Natural killer cell (primary cell): ENCODE results near the gene TMEM176A. TPM values are rescaled to one million over a fixed set of nuclear protein-coding genes. Genes with fewer than 3 reads are reported as not detected.

ENCODE experiments used
- ATAC-seq, 3 donors: fragments of 150-1000 bp in 2 of 3; fragments of 200-7000 bp in 1 of 3; cut with Tn5 transposase; 1 replicate in 1 of 3; 2 replicates in 2 of 3; pipeline ENCODE4 v1.10.0; 2021; ENCODE audit warnings: mild to moderate bottlenecking in 2 of 3, moderate library complexity in 2 of 3
- DNase-seq, 2 donors: peaks; one replicate each; pipeline versions ENCODE4 v3.0.0 to v3.0.0-alpha.2; 2013 to 2021; ENCODE audit warnings: mixed read lengths in 1 of 2
- H3K27ac ChIP-seq: one replicate; pipeline ENCODE4 v1.5.1; 2013; ENCODE audit warnings: mild to moderate bottlenecking, low read length
- H3K27me3 ChIP-seq: one replicate; pipeline ENCODE4 v1.6.1; 2013; ENCODE audit warnings: low read length; ENCODE audit not compliant: control insufficient read depth, insufficient read depth
- H3K36me3 ChIP-seq: one replicate; pipeline ENCODE4 v1.6.1; 2013; ENCODE audit warnings: low read length; ENCODE audit not compliant: control insufficient read depth, insufficient read depth
- H3K4me1 ChIP-seq: one replicate; pipeline ENCODE4 v1.6.1; 2013; ENCODE audit warnings: low read length; ENCODE audit not compliant: control insufficient read depth, insufficient read depth
- H3K4me3 ChIP-seq: one replicate; pipeline ENCODE4 v1.5.1; 2013; ENCODE audit warnings: low read length
- H3K9me3 ChIP-seq: one replicate; pipeline ENCODE4 v1.6.1; 2013; ENCODE audit warnings: low read length; ENCODE audit not compliant: control insufficient read depth, insufficient read depth
- H3K27ac Mint-ChIP-seq, 2 donors: one replicate each; pipeline ENCODE4 v1.8.0; 2022; ENCODE audit warnings: mild to moderate bottlenecking in 2 of 2, mixed read lengths in 2 of 2, moderate library complexity in 1 of 2
- H3K27me3 Mint-ChIP-seq, 2 donors: one replicate each; pipeline ENCODE4 v1.8.0; 2022; ENCODE audit warnings: low read depth in 2 of 2, mixed read lengths in 2 of 2
- H3K36me3 Mint-ChIP-seq: one replicate; pipeline ENCODE4 v1.8.0; 2022; ENCODE audit warnings: mixed read lengths
- H3K4me1 Mint-ChIP-seq, 2 donors: one replicate each; pipeline ENCODE4 v1.8.0; 2022; ENCODE audit warnings: mixed read lengths in 2 of 2
- H3K4me3 Mint-ChIP-seq: one replicate; pipeline ENCODE4 v1.8.0; 2022; ENCODE audit warnings: mild to moderate bottlenecking, moderate library complexity, mixed read lengths
- H3K9me3 Mint-ChIP-seq, 2 donors: one replicate each; pipeline ENCODE4 v1.8.0; 2022; ENCODE audit warnings: mixed read lengths in 2 of 2
- WGBS: methylation state at CpG from one replicate; pipeline ENCODE4 v1.1.7; 2013; ENCODE audit warnings: missing lambda C conversion rate; ENCODE audit not compliant: insufficient coverage; 5-methylcytosine and 5-hydroxymethylcytosine counted together
- intact Hi-C: fragments of 100-400 bp; cut with micrococcal nuclease; formaldehyde crosslinking; loops from one replicate; pipeline ENCODE4 v1.14.2; 2022
- total RNA-seq, 4 donors: library from RNA; stranded (reverse); fragments of 120-200 nt in 1 of 4; gene quantifications; one replicate each; pipeline versions ENCODE4 v1.2.3 to v1.2.4, GENCODE V29; 2013 to 2022
- TF ChIP-seq, protein P1 (sequence below): fragments of 200-600 bp; IDR thresholded peaks from one replicate; pipeline ENCODE4 v1.8.0; 2022; ENCODE audit warnings: antibody characterized with exemption

Gene TMEM176A
- total RNA-seq, 3 donors from 2014 or later (not counting 1 experiment from before 2014, with no cell fraction given): 2.0 TPM; not detected in 2

DNA sequence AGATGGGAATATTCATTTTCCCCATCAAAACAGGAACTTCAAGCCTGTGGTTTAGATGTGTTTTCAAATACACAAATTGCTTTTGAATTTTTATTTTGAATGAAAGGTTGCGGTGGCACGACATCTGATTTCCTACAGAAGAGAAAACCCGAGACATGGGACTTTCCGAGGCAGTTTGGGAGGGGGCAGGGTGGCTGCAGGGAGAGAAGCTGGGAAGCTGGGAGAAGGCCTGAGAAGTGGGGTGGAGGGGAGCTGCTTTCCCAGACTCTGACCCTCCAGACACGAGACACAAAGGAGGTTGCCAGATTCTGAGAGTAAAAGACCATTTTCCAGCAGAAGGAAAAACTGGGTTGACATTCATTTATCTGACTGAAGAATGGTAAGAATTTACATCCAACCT lies 19.6 kb downstream of the TMEM176A start:
- Histone ChIP-seq H3K27ac (no peak overlapping the region), H3K36me3 (no peaks in the 10 kb centered on the region), H3K4me3 (no peak overlapping the region), H3K9me3 (no peaks in the 10 kb centered on the region), H3K4me1 (no peaks in the 10 kb centered on the region), H3K27me3 (no peaks in the 10 kb centered on the region)
- TF ChIP-seq, protein P1, sequence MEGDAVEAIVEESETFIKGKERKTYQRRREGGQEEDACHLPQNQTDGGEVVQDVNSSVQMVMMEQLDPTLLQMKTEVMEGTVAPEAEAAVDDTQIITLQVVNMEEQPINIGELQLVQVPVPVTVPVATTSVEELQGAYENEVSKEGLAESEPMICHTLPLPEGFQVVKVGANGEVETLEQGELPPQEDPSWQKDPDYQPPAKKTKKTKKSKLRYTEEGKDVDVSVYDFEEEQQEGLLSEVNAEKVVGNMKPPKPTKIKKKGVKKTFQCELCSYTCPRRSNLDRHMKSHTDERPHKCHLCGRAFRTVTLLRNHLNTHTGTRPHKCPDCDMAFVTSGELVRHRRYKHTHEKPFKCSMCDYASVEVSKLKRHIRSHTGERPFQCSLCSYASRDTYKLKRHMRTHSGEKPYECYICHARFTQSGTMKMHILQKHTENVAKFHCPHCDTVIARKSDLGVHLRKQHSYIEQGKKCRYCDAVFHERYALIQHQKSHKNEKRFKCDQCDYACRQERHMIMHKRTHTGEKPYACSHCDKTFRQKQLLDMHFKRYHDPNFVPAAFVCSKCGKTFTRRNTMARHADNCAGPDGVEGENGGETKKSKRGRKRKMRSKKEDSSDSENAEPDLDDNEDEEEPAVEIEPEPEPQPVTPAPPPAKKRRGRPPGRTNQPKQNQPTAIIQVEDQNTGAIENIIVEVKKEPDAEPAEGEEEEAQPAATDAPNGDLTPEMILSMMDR: no peak
- WGBS: 85% methylated on average over 5 of the region's 5 CpGs
- no peaks in the 10 kb centered on the region for H3K4me1 Mint-ChIP-seq
- H3K9me3 Mint-ChIP-seq: peaks cover 3 to 7% of the 10 kb centered on the region in 2 donors
- H3K36me3 Mint-ChIP-seq: peaks cover 12% of the 10 kb centered on the region
- H3K27me3 Mint-ChIP-seq: peaks cover 42 to 64% of the 10 kb centered on the region in 2 donors
- no peak overlapping the region for H3K4me3 Mint-ChIP-seq
- no peak for ATAC-seq
- DNase-seq: no peak
- no peak overlapping the region for H3K27ac Mint-ChIP-seq
- intact Hi-C loops: no loop called here

DNA sequence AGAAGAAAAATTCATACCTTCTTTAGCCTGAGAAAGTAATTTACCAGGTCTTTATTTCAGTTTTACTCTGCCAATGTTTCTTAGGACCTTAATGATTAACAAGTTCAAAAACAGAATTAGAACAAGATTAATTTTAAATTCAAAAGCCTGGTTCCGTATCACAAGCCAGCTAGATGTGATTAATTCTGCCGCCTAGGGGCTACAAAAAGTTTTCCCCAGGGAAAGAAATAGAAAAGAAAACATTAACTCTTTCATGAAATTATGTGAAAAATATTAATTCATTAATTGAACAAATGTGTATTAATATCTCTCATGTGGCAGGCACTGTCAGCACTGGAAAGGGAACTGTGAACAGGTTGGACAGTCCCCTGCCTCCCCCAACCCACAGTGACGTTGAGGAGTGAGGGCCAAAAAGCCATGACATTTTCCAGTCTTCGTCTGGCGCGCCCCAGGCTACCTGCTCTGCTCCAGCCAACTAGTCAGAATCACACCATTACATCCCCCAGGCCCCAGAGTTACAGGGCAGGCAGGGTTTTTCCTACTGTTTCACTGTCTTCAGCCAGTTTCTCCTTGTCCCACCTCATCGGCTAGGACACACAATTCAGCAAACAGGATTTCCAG lies 20.1 kb downstream of the TMEM176A start:
- H3K9me3 Mint-ChIP-seq: peaks cover 3 to 6% of the 10 kb centered on the region in 2 donors
- no peak overlapping the region for H3K4me3 Mint-ChIP-seq
- H3K27ac ChIP-seq: no peak overlapping the region
- no peaks in the 10 kb centered on the region for H3K4me1 Mint-ChIP-seq
- TF ChIP-seq, protein P1: no peak
- no peaks in the 10 kb centered on the region for H3K4me1 ChIP-seq
- no peaks in the 10 kb centered on the region for H3K36me3 ChIP-seq
- H3K9me3 ChIP-seq: no peaks in the 10 kb centered on the region
- no peak overlapping the region for H3K27ac Mint-ChIP-seq
- H3K36me3 Mint-ChIP-seq: peaks cover 10% of the 10 kb centered on the region
- WGBS: 94% methylated on average over 5 of the region's 7 CpGs
- intact Hi-C loops: no loop called here
- H3K27me3 Mint-ChIP-seq: peaks cover 41 to 64% of the 10 kb centered on the region in 2 donors
- no peaks in the 10 kb centered on the region for H3K27me3 ChIP-seq
- ATAC-seq (no peak), DNase-seq (no peak)
- H3K4me3 ChIP-seq: no peak overlapping the region

DNA sequence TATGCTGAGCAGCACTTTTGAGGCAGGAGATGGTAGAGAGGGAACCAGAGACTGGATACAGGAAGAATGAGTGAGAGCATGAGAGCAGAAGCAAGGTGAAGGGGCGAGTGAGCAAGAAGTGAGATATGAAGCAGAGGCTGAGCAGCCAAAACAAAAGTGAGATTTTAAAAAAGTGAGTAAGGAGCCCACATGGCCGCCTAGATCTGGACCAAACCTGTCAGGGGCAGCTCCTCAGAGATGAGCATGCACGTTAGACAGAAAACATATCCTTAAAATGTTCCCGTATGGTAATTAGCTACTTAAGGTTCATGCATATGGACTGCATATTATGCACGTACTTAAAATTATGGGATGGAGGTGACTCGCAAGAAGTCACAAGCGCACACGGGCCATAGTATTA lies 22.5 kb downstream of the TMEM176A start:
- H3K27me3 Mint-ChIP-seq: peaks cover 38 to 61% of the 10 kb centered on the region in 2 donors
- no peak overlapping the region for H3K4me3 ChIP-seq
- no peaks in the 10 kb centered on the region for H3K36me3 Mint-ChIP-seq
- no peaks in the 10 kb centered on the region for H3K4me1 Mint-ChIP-seq
- H3K4me1 ChIP-seq: no peaks in the 10 kb centered on the region
- TF ChIP-seq, protein P1: no peak
- WGBS: 88% methylated on average over 8 of the region's 8 CpGs
- DNase-seq: no peak
- intact Hi-C loops: no loop called here
- no peak overlapping the region for H3K27ac ChIP-seq
- H3K9me3 Mint-ChIP-seq: no peaks in the 10 kb centered on the region
- H3K27ac Mint-ChIP-seq: no peak overlapping the region
- no peak overlapping the region for H3K4me3 Mint-ChIP-seq
- ATAC-seq: no peak
- H3K9me3 ChIP-seq: no peaks in the 10 kb centered on the region
- H3K27me3 ChIP-seq: peaks cover 2% of the 10 kb centered on the region
- H3K36me3 ChIP-seq: no peaks in the 10 kb centered on the region
